NOMO-1 (cell line): ENCODE data around the gene AMBP.

ENCODE experiments used
- DNase-seq, 2 experiments: peaks; one replicate each; lab custom pipeline; 2025; ENCODE audit not compliant: unreplicated experiment in 2 of 2; lab: John Stamatoyannopoulos, UW

Gene AMBP

GRCh38 chr9:114014044-114014443 lies 64.1 kb downstream of the AMBP start:
- no peak for DNase-seq

- DNase-seq = no peak
These were observed 66.0 kb downstream of the AMBP start for GRCh38 chr9:114012126-114012525.

- no peak for DNase-seq
These were observed 66.8 kb downstream of the AMBP start for GRCh38 chr9:114011313-114011712.
